K562 (cell line): ENCODE results near the gene ABLIM2. TPM values are rescaled to one million over a fixed set of nuclear protein-coding genes. Genes with fewer than 3 reads are reported as not detected.

Experiments
- ATAC-seq: fragments of 200-7000 bp; cut with Tn5 transposase; 3 replicates; pipeline ENCODE4 v1.9.1; 2020; ENCODE audit warnings: moderate library complexity
- BruUV-seq: library from RNA; stranded (reverse); fragments of 400-500 nt; replicated peaks from 2 replicates; lab custom pipeline; 2021; lab: Mats Ljungman, UMichigan
- CTCF ChIA-PET: fragments of 300-600 bp; formaldehyde crosslinking; extraction: SDS; loops from one replicate; lab custom pipeline; 2021; ENCODE audit warnings: low intra/inter-chr PET ratio; lab: Yijun Ruan, JAX
- POLR2A ChIA-PET: fragments of 300-600, 350-650 bp; sonication (Branson Sonifier 250); formaldehyde crosslinking; extraction: SDS; loops from one replicate; lab custom pipeline; 2021; ENCODE audit warnings: antibody characterized with exemption, inconsistent platforms; lab: Yijun Ruan, JAX
- DNase-seq, 4 experiments: peaks; one replicate each; pipeline versions ENCODE4 v3.0.0 to v3.0.0-alpha.2; 2011 to 2018; ENCODE audit warnings: low spot score in 3 of 4, mixed read lengths in 3 of 4; ENCODE audit errors: extremely low read depth in 1 of 4
- FAIRE-seq: peaks from 2 replicates; lab custom pipeline; 2011; peaks lifted over from hg19 to GRCh38; lab: Jason Lieb, UNC
- H2AFZ ChIP-seq: 2 replicates; pipeline ENCODE4 v1.6.0; 2011; ENCODE audit warnings: low read depth, low read length, control low read depth, inconsistent platforms
- H3K27ac ChIP-seq: fragments of 200-600 bp; 3 replicates; pipeline ENCODE4 v1.8.0; 2011; ENCODE audit warnings: low read depth, mild to moderate bottlenecking, control low read depth, inconsistent platforms, low read length, moderate library complexity, mixed read lengths; ENCODE audit errors: extremely low read depth
- H3K27me3 ChIP-seq, 2 experiments: fragments of 300-600 bp in 1 of 2; 2 replicates in 1 of 2; 3 replicates in 1 of 2; pipeline versions ENCODE4 v1.6.0 to v1.8.0; 2011; ENCODE audit warnings: inconsistent platforms in 2 of 2, low read length in 2 of 2, mild to moderate bottlenecking in 1 of 2, mixed read lengths in 1 of 2, moderate library complexity in 1 of 2; ENCODE audit not compliant: control insufficient read depth in 2 of 2, insufficient read depth in 2 of 2
- H3K36me3 ChIP-seq: fragments of 300-600 bp; 3 replicates; pipeline ENCODE4 v1.8.0; 2011; ENCODE audit warnings: mild to moderate bottlenecking, low read length, inconsistent platforms; ENCODE audit not compliant: control insufficient read depth, insufficient read depth
- H3K4me1 ChIP-seq, 2 experiments: fragments of 200-600 bp in 1 of 2; replicated peaks in 1 of 2; 2 replicates in 1 of 2; 3 replicates in 1 of 2; pipeline versions ENCODE4 v1.5.1 to v1.8.0; 2011; ENCODE audit warnings: inconsistent platforms in 2 of 2, low read length in 2 of 2, mild to moderate bottlenecking in 1 of 2, mixed read lengths in 1 of 2, moderate library complexity in 1 of 2; ENCODE audit not compliant: control insufficient read depth in 2 of 2, insufficient read depth in 2 of 2
- H3K4me2 ChIP-seq: 2 replicates; pipeline ENCODE4 v1.6.1; 2011; ENCODE audit warnings: low read length, control low read depth, inconsistent platforms, mixed read lengths; ENCODE audit not compliant: insufficient read depth
- H3K4me3 ChIP-seq: fragments of 200-600 bp; sonication (generic), shearing (Covaris generic); 2 replicates; pipeline ENCODE4 v1.5.1; 2016; ENCODE audit warnings: control low read depth, inconsistent platforms
- H3K79me2 ChIP-seq: fragments of 200-600 bp; 3 replicates; pipeline ENCODE4 v1.8.0; 2011; ENCODE audit warnings: low read length, inconsistent platforms; ENCODE audit not compliant: control insufficient read depth, insufficient read depth
- H3K9ac ChIP-seq, 2 experiments: 2 replicates each; pipeline versions ENCODE4 v1.6.0 to v1.6.1; 2011; ENCODE audit warnings: low read depth in 2 of 2, low read length in 2 of 2, control low read depth in 1 of 2, inconsistent platforms in 1 of 2, mild to moderate bottlenecking in 1 of 2, mixed read lengths in 1 of 2; ENCODE audit not compliant: insufficient read depth in 1 of 2
- H3K9me1 ChIP-seq: one replicate; pipeline ENCODE4 v1.6.0; 2011; ENCODE audit warnings: inconsistent platforms, mild to moderate bottlenecking, low read length, moderate library complexity; ENCODE audit not compliant: control insufficient read depth, insufficient read depth
- H3K9me3 ChIP-seq: replicated peaks from 2 replicates; pipeline ENCODE4 v1.5.1; 2011; ENCODE audit warnings: low read depth, low read length, inconsistent platforms; ENCODE audit not compliant: control insufficient read depth, insufficient read depth
- H4K20me1 ChIP-seq: replicated peaks from 2 replicates; pipeline ENCODE4 v1.6.1; 2011; ENCODE audit warnings: low read length, inconsistent platforms, mixed read lengths; ENCODE audit not compliant: control insufficient read depth, insufficient read depth
- BACH1 ChIP-seq: fragments of 200-800 bp; sonication (Bioruptor generic); IDR thresholded peaks from 2 replicates; pipeline ENCODE4 v1.6.1; 2016; ENCODE audit warnings: missing genetic modification characterization, missing compliant biosample characterization
- CBX2 ChIP-seq: fragments of 200-600 bp; sonication (generic); IDR thresholded peaks from one replicate; pipeline ENCODE4 v1.6.1; 2012; ENCODE audit warnings: mild to moderate bottlenecking, low read length, inconsistent platforms; ENCODE audit not compliant: insufficient read depth, poor library complexity, severe bottlenecking
- FOXA1 ChIP-seq: fragments of 450-650 bp; IDR thresholded peaks from 2 replicates; pipeline ENCODE4 v1.6.1; 2016; ENCODE audit warnings: mild to moderate bottlenecking, borderline replicate concordance
- GABPB2 ChIP-seq: fragments of 250-450 bp; sonication (Bioruptor Pico); conservative IDR thresholded peaks from 2 replicates; pipeline ENCODE4 v1.5.1; 2021; ENCODE audit warnings: mild to moderate bottlenecking
- HDAC8 ChIP-seq: fragments of 450-650 bp; IDR thresholded peaks from 2 replicates; pipeline ENCODE4 v1.6.1; 2016; ENCODE audit warnings: mild to moderate bottlenecking, missing genetic modification characterization, moderate library complexity, missing compliant biosample characterization
- L3MBTL2 ChIP-seq: fragments of 450-650 bp; IDR thresholded peaks from 2 replicates; pipeline ENCODE4 v1.6.1; 2016; ENCODE audit warnings: mild to moderate bottlenecking, moderate library complexity
- NFRKB ChIP-seq: fragments of 450-650 bp; IDR thresholded peaks from 2 replicates; pipeline ENCODE4 v1.6.1; 2016; ENCODE audit warnings: low read depth
- NR2C2 ChIP-seq, 2 experiments: fragments of 200-800 bp in 1 of 2; sonication (Bioruptor generic) in 1 of 2; sonication (generic) in 1 of 2; formaldehyde crosslinking in 1 of 2; IDR thresholded peaks; 2 replicates each; pipeline versions ENCODE4 v1.6.1 to v1.8.0; 2016 to 2022; ENCODE audit warnings: mild to moderate bottlenecking in 1 of 2, missing compliant biosample characterization in 1 of 2, missing genetic modification characterization in 1 of 2, missing genetic modification reagents in 1 of 2
- NUFIP1 ChIP-seq: fragments of 450-650 bp; IDR thresholded peaks from 2 replicates; pipeline ENCODE4 v1.6.1; 2018; ENCODE audit not compliant: partially characterized antibody
- SAFB ChIP-seq: fragments of 200-400 bp; formaldehyde crosslinking; IDR thresholded peaks from 2 replicates; pipeline ENCODE4 v1.6.1; 2017; ENCODE audit warnings: low read depth, low read length, borderline replicate concordance
- SMAD3 ChIP-seq: fragments of 450-650 bp; formaldehyde crosslinking; conservative IDR thresholded peaks from 2 replicates; pipeline ENCODE4 v1.4.0; 2020; ENCODE audit warnings: mild to moderate bottlenecking
- SREBF2 ChIP-seq: sonication (generic); formaldehyde crosslinking; IDR thresholded peaks from 2 replicates; pipeline ENCODE4 v1.4.0; 2020; ENCODE audit warnings: mild to moderate bottlenecking, missing genetic modification reagents
- SUPT5H ChIP-seq: fragments of 450-650 bp; IDR thresholded peaks from 2 replicates; pipeline ENCODE4 v1.6.1; 2016
- TCF7 ChIP-seq: sonication (generic); IDR thresholded peaks from 2 replicates; pipeline ENCODE4 v1.6.1; 2016; ENCODE audit warnings: antibody characterized with exemption, borderline replicate concordance
- ZC3H11A ChIP-seq: IDR thresholded peaks from 2 replicates; pipeline ENCODE4 v1.6.1; 2012; ENCODE audit warnings: low read depth, low read length, improper control_type of control experiment
- ZNF24 ChIP-seq: fragments of 450-650 bp; IDR thresholded peaks from 2 replicates; pipeline ENCODE4 v1.6.1; 2016
- ZNF311 ChIP-seq: fragments of 250-450 bp; sonication (Bioruptor Pico); IDR thresholded peaks from 2 replicates; pipeline ENCODE4 v1.4.0; 2020; ENCODE audit warnings: mild to moderate bottlenecking, moderate library complexity
- ZNF384 ChIP-seq: IDR thresholded peaks from 2 replicates; pipeline ENCODE4 v1.6.1; 2012; ENCODE audit warnings: low read depth, low read length, improper control_type of control experiment
- ZNF77 ChIP-seq: fragments of 250-450 bp; sonication (Bioruptor Pico); IDR thresholded peaks from 2 replicates; pipeline ENCODE4 v1.5.0; 2020
- WGBS: fragments of 100-300 bp; shearing (Covaris generic); methylation state at CpG from one replicate; pipeline ENCODE4 v1.1.6; 2016; ENCODE audit warnings: low coverage, mixed read lengths; ENCODE audit not compliant: insufficient coverage; ENCODE audit errors: missing lambda C conversion rate; 5-methylcytosine and 5-hydroxymethylcytosine counted together
- in situ Hi-C: fragments of 300-500 bp; cut with MboI; formaldehyde crosslinking; loops from 4 replicates; pipeline ENCODE4 v1.15.0; 2018; ENCODE audit warnings: inconsistent platforms, mixed read lengths
- intact Hi-C: fragments of 100-400 bp; cut with micrococcal nuclease; formaldehyde crosslinking; loops from 2 replicates; pipeline ENCODE4 v1.14.2; 2022
- polyA plus RNA-seq, 8 experiments: library from polyadenylated mRNA; depleted of rRNA in 4 of 8; stranded (reverse) in 5 of 8; unstranded in 3 of 8; fragments of >200 nt; fragmentation: Nextera tagmentation in 2 of 8; fragmentation: Illumina TruSeq in 1 of 8; extraction: Ambion mirVana in 2 of 8; extraction: Trizol in 1 of 8; gene quantifications; 2 replicates each; pipeline versions ENCODE4 v1.2.1 to v1.2.3, GENCODE V29; 2011 to 2014; ENCODE audit warnings: inconsistent platforms in 1 of 8, missing spikeins in 1 of 8
- total RNA-seq, 7 experiments: library from RNA; depleted of rRNA in 6 of 7; stranded (reverse); fragments of >200 nt in 6 of 7; fragmentation: Illumina TruSeq in 2 of 7; extraction: Trizol in 2 of 7; gene quantifications; 2 replicates each; pipeline versions ENCODE4 v1.2.1 to v1.2.3, GENCODE V29; 2011 to 2021; ENCODE audit warnings: low replicate concordance in 1 of 7
- TF ChIP-seq, protein P1 (sequence below): fragments of 450-650 bp; IDR thresholded peaks from 2 replicates; pipeline ENCODE4 v1.6.1; 2016; ENCODE audit warnings: missing biosample characterization, missing genetic modification characterization
- TF ChIP-seq, protein P2 (sequence below): IDR thresholded peaks from 2 replicates; pipeline ENCODE4 v1.6.1; 2012; ENCODE audit warnings: low read depth, low read length, improper control_type of control experiment, borderline replicate concordance
- TF ChIP-seq, protein P3 (sequence below): fragments of 250-450 bp; sonication (Bioruptor Pico); IDR thresholded peaks from 2 replicates; pipeline ENCODE4 v1.8.0; 2021; ENCODE audit warnings: borderline replicate concordance, mild to moderate bottlenecking, moderate library complexity; ENCODE audit not compliant: poor library complexity, severe bottlenecking

The ABLIM2 gene
- total and polyA plus RNA-seq, 9 of the 15 experiments (the other 6 are each of a cell fraction or from before 2014, with no cell fraction given), result not detected

DNA sequence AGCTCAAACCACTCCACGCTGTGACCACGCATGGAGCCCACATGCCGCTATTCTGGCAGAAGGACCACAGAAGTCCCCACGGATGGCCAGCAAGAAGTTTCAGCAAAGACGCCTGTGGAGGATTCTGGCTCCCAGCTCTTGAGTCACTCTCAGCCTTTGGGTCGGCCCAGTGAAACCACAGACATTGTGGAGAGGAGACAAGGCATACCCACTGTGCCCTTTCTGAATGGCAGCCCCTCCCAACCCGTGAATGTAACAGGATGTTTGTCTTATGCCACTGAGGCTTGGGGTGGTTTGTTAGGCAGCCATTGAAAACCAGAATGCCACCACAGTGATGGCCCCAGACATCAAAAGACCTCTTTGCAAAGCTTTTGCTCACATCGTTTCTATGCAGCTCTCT, 42.7 kb downstream of the ABLIM2 start (continued):
- TF ChIP-seq CBX2 (no peak), L3MBTL2 (no peak), TCF7 (no peak), NUFIP1 (no peak)
- TF ChIP-seq, protein P1, sequence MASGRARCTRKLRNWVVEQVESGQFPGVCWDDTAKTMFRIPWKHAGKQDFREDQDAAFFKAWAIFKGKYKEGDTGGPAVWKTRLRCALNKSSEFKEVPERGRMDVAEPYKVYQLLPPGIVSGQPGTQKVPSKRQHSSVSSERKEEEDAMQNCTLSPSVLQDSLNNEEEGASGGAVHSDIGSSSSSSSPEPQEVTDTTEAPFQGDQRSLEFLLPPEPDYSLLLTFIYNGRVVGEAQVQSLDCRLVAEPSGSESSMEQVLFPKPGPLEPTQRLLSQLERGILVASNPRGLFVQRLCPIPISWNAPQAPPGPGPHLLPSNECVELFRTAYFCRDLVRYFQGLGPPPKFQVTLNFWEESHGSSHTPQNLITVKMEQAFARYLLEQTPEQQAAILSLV (tag), result no peak
- TF ChIP-seq, all 486 proteins: peak for 0

DNA sequence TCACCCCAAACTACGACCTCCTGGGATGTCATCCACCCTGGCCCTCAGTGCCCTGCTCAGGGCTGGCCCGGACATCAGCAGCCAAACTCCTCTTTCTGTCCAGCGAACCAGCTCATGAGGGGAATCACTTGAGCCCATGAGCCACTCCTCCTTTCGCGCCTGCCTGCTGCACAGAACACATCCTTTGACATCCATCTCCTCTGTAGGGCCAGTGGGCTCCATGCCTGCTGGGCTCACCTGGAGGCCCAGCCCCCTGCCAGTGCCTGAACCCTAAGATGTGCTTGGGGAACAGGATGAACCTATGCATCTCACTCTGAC, 43.5 kb downstream of the ABLIM2 start:
- no peak for DNase-seq
- Histone ChIP-seq H3K4me3 (no peak overlapping the region), H3K9me3 (no peaks in the 10 kb centered on the region), H3K4me2 (no peak overlapping the region), H3K27ac (no peak overlapping the region), H4K20me1 (peaks cover 6% of the 10 kb centered on the region; the same call in 1 of the 2 replicates), H3K4me1 (peaks cover 0 to 6% of the 10 kb centered on the region in 2 experiments; a peak in 3 of 5 replicates), H3K9ac (no peak overlapping the region; a peak in 1 of 4 replicates), H3K36me3 (no peaks in the 10 kb centered on the region), H3K27me3 (peaks cover 2 to 53% of the 10 kb centered on the region in 2 experiments; a peak in 4 of 5 replicates), H3K79me2 (no peaks in the 10 kb centered on the region), H3K9me1 (no peaks in the 10 kb centered on the region), H2AFZ (no peak overlapping the region)
- ChIA-PET POLR2A (interaction anchor here (1.0 to 1.3 kb wide), 2 partner anchors 13 to 31 kb away, joined by 3 to 4 read pairs; no protein-coding TSS in a partner anchor), CTCF (no interaction called here)
- no TSS peak for BruUV-seq
- WGBS, result 7% methylated on average over 5 of the region's 5 CpGs
- in situ Hi-C loops (no loop called here), intact Hi-C loops (no loop called here)
- FAIRE-seq, result no peak
- ATAC-seq, result no peak
- TF ChIP-seq ZC3H11A, result no peak
- TF ChIP-seq HDAC8, result no peak
- TF ChIP-seq ZNF77, result no peak
- TF ChIP-seq NFRKB, result no peak
- no peak for TF ChIP-seq FOXA1
- TF ChIP-seq, protein P2, sequence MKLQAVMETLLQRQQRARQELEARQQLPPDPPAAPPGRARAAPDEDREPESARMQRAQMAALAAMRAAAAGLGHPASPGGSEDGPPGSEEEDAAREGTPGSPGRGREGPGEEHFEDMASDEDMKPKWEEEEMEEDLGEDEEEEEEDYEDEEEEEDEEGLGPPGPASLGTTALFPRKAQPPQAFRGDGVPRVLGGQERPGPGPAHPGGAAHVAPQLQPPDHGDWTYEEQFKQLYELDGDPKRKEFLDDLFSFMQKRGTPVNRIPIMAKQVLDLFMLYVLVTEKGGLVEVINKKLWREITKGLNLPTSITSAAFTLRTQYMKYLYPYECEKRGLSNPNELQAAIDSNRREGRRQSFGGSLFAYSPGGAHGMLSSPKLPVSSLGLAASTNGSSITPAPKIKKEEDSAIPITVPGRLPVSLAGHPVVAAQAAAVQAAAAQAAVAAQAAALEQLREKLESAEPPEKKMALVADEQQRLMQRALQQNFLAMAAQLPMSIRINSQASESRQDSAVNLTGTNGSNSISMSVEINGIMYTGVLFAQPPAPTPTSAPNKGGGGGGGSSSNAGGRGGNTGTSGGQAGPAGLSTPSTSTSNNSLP, result no peak
- TF ChIP-seq ZNF24, result no peak
- no peak for TF ChIP-seq BACH1
- no peak for TF ChIP-seq SREBF2
- no peak for TF ChIP-seq ZNF384
- TF ChIP-seq GABPB2 (CRISPR knock-in tag), result no peak
- no peak for TF ChIP-seq SAFB
- no peak for TF ChIP-seq SMAD3
- TF ChIP-seq SUPT5H, result no peak
- TF ChIP-seq, protein P3, sequence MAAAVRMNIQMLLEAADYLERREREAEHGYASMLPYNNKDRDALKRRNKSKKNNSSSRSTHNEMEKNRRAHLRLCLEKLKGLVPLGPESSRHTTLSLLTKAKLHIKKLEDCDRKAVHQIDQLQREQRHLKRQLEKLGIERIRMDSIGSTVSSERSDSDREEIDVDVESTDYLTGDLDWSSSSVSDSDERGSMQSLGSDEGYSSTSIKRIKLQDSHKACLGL, result no peak
- TF ChIP-seq ZNF311 (CRISPR knock-in tag), result no peak
- no peak for TF ChIP-seq NR2C2 (CRISPR knock-in tag; IDR thresholded peaks at IDR 0.05)
- TF ChIP-seq NR2C2 (tag; IDR thresholded peaks at IDR 0.05), result no peak
